GM12878 (cell line): ENCODE results near the gene TUBB4B. TPM values are rescaled to one million over a fixed set of nuclear protein-coding genes. Genes with fewer than 3 reads are reported as not detected.

Source experiments
- ATAC-seq: fragments of 200-7000 bp; cut with Tn5 transposase; 3 replicates; pipeline ENCODE4 v1.9.1; 2020; ENCODE audit warnings: mild to moderate bottlenecking, moderate library complexity
- BruUV-seq: library from RNA; stranded (reverse); fragments of 400-500 nt; replicated peaks from 2 replicates; lab custom pipeline; 2021; lab: Mats Ljungman, UMichigan
- CTCF ChIA-PET: fragments of 300-600 bp; sonication (Branson Sonifier 250); formaldehyde crosslinking; extraction: SDS; loops from one replicate; lab custom pipeline; 2021; ENCODE audit warnings: inconsistent platforms; lab: Yijun Ruan, JAX
- POLR2A ChIA-PET: fragments of 350-600 bp; formaldehyde crosslinking; extraction: SDS; loops from one replicate; lab custom pipeline; 2021; ENCODE audit warnings: inconsistent platforms; lab: Charles Lee
- RAD21 ChIA-PET: fragments of 300-600 bp; sonication (Branson Sonifier 250); formaldehyde crosslinking; loops from one replicate; lab custom pipeline; 2023; ENCODE audit warnings: antibody characterized with exemption; ENCODE audit not compliant: unreplicated experiment; lab: Charles Lee
- SMC1A ChIA-PET: fragments of 300-600 bp; sonication (Branson Sonifier 250); formaldehyde crosslinking; loops from one replicate; lab custom pipeline; 2023; ENCODE audit not compliant: unreplicated experiment, uncharacterized antibody; lab: Charles Lee
- DNase-seq: peaks from one replicate; pipeline ENCODE4 v3.0.0-alpha.2; 2011; ENCODE audit warnings: low read depth, low spot score
- FAIRE-seq: peaks from 3 replicates; lab custom pipeline; 2011; peaks lifted over from hg19 to GRCh38; lab: Jason Lieb, UNC
- H2AFZ ChIP-seq: 2 replicates; pipeline ENCODE4 v1.6.0; 2011; ENCODE audit warnings: low read depth, low read length, control low read depth; ENCODE audit not compliant: control insufficient read depth
- H3K27ac ChIP-seq: 2 replicates; pipeline ENCODE4 v1.5.1; 2011; ENCODE audit warnings: control low read depth; ENCODE audit not compliant: control insufficient read depth, insufficient read depth
- H3K27me3 ChIP-seq, 2 experiments: replicated peaks in 1 of 2; 2 replicates each; pipeline versions ENCODE4 v1.6.0 to v1.6.1; 2011; ENCODE audit warnings: low read length in 1 of 2; ENCODE audit not compliant: control insufficient read depth in 2 of 2, insufficient read depth in 2 of 2
- H3K36me3 ChIP-seq, 2 experiments: 2 replicates each; pipeline ENCODE4 v1.5.1; 2011; ENCODE audit warnings: low read length in 1 of 2; ENCODE audit not compliant: control insufficient read depth in 2 of 2, insufficient read depth in 2 of 2
- H3K4me1 ChIP-seq: 2 replicates; pipeline ENCODE4 v1.6.1; 2011; ENCODE audit warnings: mild to moderate bottlenecking, low read length, moderate library complexity, mixed read lengths; ENCODE audit not compliant: control insufficient read depth, insufficient read depth
- H3K4me2 ChIP-seq: 2 replicates; pipeline ENCODE4 v1.6.0; 2011; ENCODE audit warnings: control low read depth; ENCODE audit not compliant: control insufficient read depth, insufficient read depth
- H3K4me3 ChIP-seq: fragments of 200-600 bp; sonication (generic); 2 replicates; pipeline ENCODE4 v1.5.1; 2016
- H3K79me2 ChIP-seq: 2 replicates; pipeline ENCODE4 v1.6.0; 2011; ENCODE audit warnings: low read length; ENCODE audit not compliant: control insufficient read depth, insufficient read depth
- H3K9ac ChIP-seq: 2 replicates; pipeline ENCODE4 v1.8.0; 2011; ENCODE audit warnings: low read length, control low read depth, mixed read lengths; ENCODE audit not compliant: control insufficient read depth, insufficient read depth
- H3K9me3 ChIP-seq: replicated peaks from 3 replicates; pipeline ENCODE4 v1.5.1; 2011; ENCODE audit warnings: mild to moderate bottlenecking, low read length; ENCODE audit not compliant: control insufficient read depth, insufficient read depth
- H4K20me1 ChIP-seq: 2 replicates; pipeline ENCODE4 v1.6.0; 2011; ENCODE audit not compliant: control insufficient read depth, insufficient read depth
- BCL3 ChIP-seq: IDR thresholded peaks from 2 replicates; pipeline ENCODE4 v1.6.1; 2011; ENCODE audit warnings: borderline replicate concordance, low read depth, mild to moderate bottlenecking, moderate library complexity, low read length; ENCODE audit not compliant: insufficient read depth, poor library complexity, severe bottlenecking
- EGR1 ChIP-seq, 2 experiments: IDR thresholded peaks; 1 replicate in 1 of 2; 2 replicates in 1 of 2; pipeline ENCODE4 v1.6.1; 2011 to 2012; ENCODE audit warnings: low read depth in 2 of 2, low read length in 2 of 2, borderline replicate concordance in 1 of 2, mild to moderate bottlenecking in 1 of 2, moderate library complexity in 1 of 2
- HDGF ChIP-seq: fragments of 450-650 bp; IDR thresholded peaks from 2 replicates; pipeline ENCODE4 v1.6.1; 2016; ENCODE audit warnings: antibody characterized with exemption
- IKZF1 ChIP-seq: fragments of 450-650 bp; conservative IDR thresholded peaks from 2 replicates; pipeline ENCODE4 v1.6.1; 2017; ENCODE audit warnings: antibody characterized with exemption, mild to moderate bottlenecking
- LARP7 ChIP-seq: fragments of 450-650 bp; IDR thresholded peaks from 2 replicates; pipeline ENCODE4 v1.6.1; 2017; ENCODE audit warnings: mild to moderate bottlenecking
- MEF2B ChIP-seq: fragments of 450-650 bp; IDR thresholded peaks from 2 replicates; pipeline ENCODE4 v1.6.1; 2018; ENCODE audit warnings: mild to moderate bottlenecking, moderate library complexity; ENCODE audit not compliant: partially characterized antibody, poor library complexity, severe bottlenecking
- NKRF ChIP-seq: fragments of 450-650 bp; conservative IDR thresholded peaks from 2 replicates; pipeline ENCODE4 v1.6.1; 2017; ENCODE audit warnings: mild to moderate bottlenecking, moderate library complexity
- NR2C2 ChIP-seq: IDR thresholded peaks from 2 replicates; pipeline ENCODE4 v1.6.1; 2011; ENCODE audit warnings: borderline replicate concordance, low read depth; ENCODE audit not compliant: control insufficient read depth, insufficient read length
- SMARCA5 ChIP-seq: fragments of 450-650 bp; IDR thresholded peaks from 2 replicates; pipeline ENCODE4 v1.6.1; 2017; ENCODE audit warnings: mild to moderate bottlenecking
- WGBS: methylation state at CpG from one replicate; pipeline ENCODE4 v1.1.6; 2016; ENCODE audit warnings: low lambda C conversion rate; ENCODE audit not compliant: insufficient replicate concordance, insufficient coverage; ENCODE audit errors: missing lambda C conversion rate; 5-methylcytosine and 5-hydroxymethylcytosine counted together
- in situ Hi-C: fragments of 300-500 bp; cut with MboI; formaldehyde crosslinking; loops from 9 replicates; pipeline ENCODE4 v1.14.3; 2018; ENCODE audit warnings: mixed read lengths
- intact Hi-C: fragments of 100-400 bp; cut with micrococcal nuclease; formaldehyde crosslinking; loops from one replicate; pipeline ENCODE4 v1.14.2; 2022; ENCODE audit not compliant: unreplicated experiment
- polyA plus RNA-seq, 11 experiments: library from polyadenylated mRNA; depleted of rRNA in 4 of 11; unstranded in 6 of 11; stranded (reverse) in 5 of 11; fragments of >200 nt; fragmentation: Nextera tagmentation in 4 of 11; fragmentation: Illumina TruSeq in 1 of 11; extraction: Ambion mirVana in 4 of 11; extraction: Trizol in 1 of 11; gene quantifications; 1 replicate in 1 of 11; 2 replicates in 10 of 11; pipeline versions ENCODE4 v1.2.1 to v1.2.3, GENCODE V29; 2011 to 2016; ENCODE audit warnings: inconsistent platforms in 2 of 11, missing spikeins in 2 of 11, low read depth in 1 of 11
- total RNA-seq, 4 experiments: library from RNA; depleted of rRNA in 3 of 4; stranded (reverse); fragments of >200 nt in 3 of 4; fragmentation: Illumina TruSeq in 1 of 4; extraction: Trizol in 1 of 4; gene quantifications; 2 replicates each; pipeline versions ENCODE4 v1.2.1 to v1.2.3, GENCODE V29; 2013 to 2021

TUBB4B gene
- total and polyA plus RNA-seq, 10 of the 15 experiments (the other 5 are each of a cell fraction or from before 2014, with no cell fraction given), result 23.0 to 532 (median 254) TPM

GRCh38 chr9:137222190-137223077, 18.7 kb upstream of the TUBB4B start, which contains the start of gene RNF208:
Gene RNF208, minus strand, starts transcription at chr9:137222240. Its CDS starts 1,028 bp downstream, at chr9:137221212.
- Histone ChIP-seq H3K4me3 (peak within 1 kb of the TSS; percentile 73), H3K9me3 (no peaks in the 10 kb centered on the region), H3K4me2 (peak within 1 kb of the TSS; percentile 98), H3K4me1 (peaks cover 16% of the 10 kb centered on the region), H3K27me3 (no peaks in the 10 kb centered on the region), H2AFZ (peak within 1 kb of the TSS; percentile 45), H4K20me1 (no peaks in the 10 kb centered on the region), H3K79me2 (no peaks in the 10 kb centered on the region), H3K27ac (no peak within 1 kb of the TSS), H3K36me3 (peaks cover 0 to 2% of the 10 kb centered on the region in 2 experiments; a peak in 1 of 4 replicates), H3K9ac (peak within 1 kb of the TSS; percentile 35; the same call in 1 of the 2 replicates)
- ChIA-PET RAD21 (interaction anchor here (0.5 to 3.5 kb wide), 16 partner anchors 10 to 522 kb away, joined by 3 to 34 read pairs (median 7); partner anchors contain the start of genes ANAPC2, NDOR1, NPDC1 and SSNA1), POLR2A (interaction anchor here (0.6 to 5.5 kb wide), 26 partner anchors 12 to 406 kb away, joined by 3 to 68 read pairs (median 6); partner anchors contain the start of genes ANAPC2, EXD3, LCN12 and LRRC26), SMC1A (interaction anchor here (0.9 to 3.3 kb wide), 5 partner anchors 14 to 72 kb away, joined by 3 to 18 read pairs (median 4); partner anchors contain the start of genes TPRN and TUBB4B), CTCF (interaction anchor here (0.8 to 6.4 kb wide), 16 partner anchors 13 to 436 kb away, joined by 3 to 52 read pairs (median 6); partner anchors contain the start of genes ANAPC2, NDOR1, SAPCD2 and SSNA1)
- BruUV-seq, result no TSS peak
- TF ChIP-seq SMARCA5, result 0 out of 2 replicates have a peak, but pooled peaks have one; percentile 45
- no peak for TF ChIP-seq BCL3
- 0 out of 2 replicates have a peak, but pooled peaks have one; percentile 44 for TF ChIP-seq NKRF
- TF ChIP-seq HDGF, result peak; percentile 47; the same call in 1 of the 2 replicates
- TF ChIP-seq EGR1 (IDR thresholded peaks at IDR 0.05; ENCODE audit: borderline replicate concordance in 1 of 2, low read depth in 2 of 2, low read length in 2 of 2), result 0 out of 3 replicates have a peak, but pooled peaks of 1 of the 2 experiments have one; percentile 34
- peak; percentile 32; the same call in 1 of the 2 replicates for TF ChIP-seq IKZF1
- no peak for TF ChIP-seq NR2C2
- TF ChIP-seq LARP7, result peak; percentile 64; the same call in 1 of the 2 replicates
- peak; percentile 29 for TF ChIP-seq MEF2B
- in situ Hi-C loops, result no loop called here
- ATAC-seq (peak; percentile 22), FAIRE-seq (no peak), DNase-seq (no peak)
- intact Hi-C loops, result loop anchor here (2.0 to 10.0 kb wide), 3 partner anchors 22 to 178 kb away; partner anchors contain the start of genes ANAPC2, NPDC1, SSNA1 and TPRN
- 13% methylated on average over 56 of the region's 88 CpGs for WGBS
